ENCODE data around the gene GYS2.

- TF ChIP-seq CTCF (IDR thresholded peaks at IDR 0.05; ENCODE audit: low read depth, low read length, missing input control): no peak
- no peak for TF ChIP-seq TAF1 (conservative IDR thresholded peaks at IDR 0.05)
- no peak for TF ChIP-seq FOXA1 (IDR thresholded peaks at IDR 0.05)
- no peak for TF ChIP-seq JUND (IDR thresholded peaks at IDR 0.05)
- TF ChIP-seq SP1 (IDR thresholded peaks at IDR 0.05): no peak
- no peak for TF ChIP-seq FOXA2 (IDR thresholded peaks at IDR 0.05)
Observed at GRCh38 chr12:21539797-21540196, 64.8 kb downstream of the GYS2 start.

Measured in liver (tissue), 3 donors.